ENCODE results near the gene NCAPH2.

NCAPH2 gene

GRCh38 chr22:50526834-50527801 lies 19.1 kb downstream of the NCAPH2 start:
- Histone ChIP-seq H3K4me1 (ENCODE audit: control insufficient read depth, insufficient read depth, low read length) (no peaks in the 10 kb centered on the region; the same call in 1 of the 2 replicates), H3K9me3 (ENCODE audit: control insufficient read depth, insufficient read depth, low read depth, low read length) (no peaks in the 10 kb centered on the region), H3K36me3 (ENCODE audit: control insufficient read depth in 2 of 2, insufficient read depth in 1 of 2, low read length in 2 of 2) (peaks cover 0 to 25% of the 10 kb centered on the region in 2 experiments; a peak in 1 of 3 replicates), H3K4me3 (ENCODE audit: low read depth, low read length) (peak overlapping the region; percentile 79; the same call in 1 of the 2 replicates), H3K27ac (ENCODE audit: extremely low read depth, low read depth, low read length) (peak overlapping the region; percentile 90; the same call in 1 of the 2 replicates)
- TF ChIP-seq ZNF692 (tag by site-specific recombination; IDR thresholded peaks at IDR 0.05) = no peak
- TF ChIP-seq ZNF830 (tag by site-specific recombination; IDR thresholded peaks at IDR 0.05; ENCODE audit: low read depth) = no peak
- TF ChIP-seq ZNF16 (tag by site-specific recombination; IDR thresholded peaks at IDR 0.05; ENCODE audit: low read depth) = no peak
- peak; percentile 60 for TF ChIP-seq SP2 (tag by site-specific recombination; IDR thresholded peaks at IDR 0.05)
- TF ChIP-seq ZIC2 (tag by site-specific recombination; IDR thresholded peaks at IDR 0.05) = peak; percentile 30
- TF ChIP-seq GLIS2 (tag by site-specific recombination; IDR thresholded peaks at IDR 0.05) = peak; percentile 15; the same call in 1 of the 2 replicates
- TF ChIP-seq HIC1 (tag by site-specific recombination; IDR thresholded peaks at IDR 0.05) = 0 out of 2 replicates have a peak, but pooled peaks have one; percentile 20
- TF ChIP-seq GLIS1 (tag by site-specific recombination; IDR thresholded peaks at IDR 0.05) = no peak
- no peak for TF ChIP-seq ZNF488 (tag by site-specific recombination; IDR thresholded peaks at IDR 0.05)
- TF ChIP-seq KLF17 (tag by site-specific recombination; IDR thresholded peaks at IDR 0.05) = 0 out of 2 replicates have a peak, but pooled peaks have one; percentile 19
- TF ChIP-seq PBX3 (CRISPR knock-in tag; IDR thresholded peaks at IDR 0.05) = 0 out of 2 replicates have a peak, but pooled peaks have one; percentile 37
- TF ChIP-seq ZBTB11 (tag by site-specific recombination; conservative IDR thresholded peaks at IDR 0.05; ENCODE audit: low read depth) = no peak
- ChIA-PET POLR2A (interaction anchor here (0.6 to 2.1 kb wide), 2 partner anchors 24 to 94 kb away, joined by 6 to 14 read pairs; no protein-coding TSS in a partner anchor), CTCF (interaction anchor here (0.7 to 1.1 kb wide), 2 partner anchors 9 to 28 kb away, joined by 3 to 4 read pairs; no protein-coding TSS in a partner anchor)
